Myometrial cell (primary cell): ENCODE results near the gene AQR. TPM values are rescaled to one million over a fixed set of nuclear protein-coding genes. Genes with fewer than 3 reads are reported as not detected.

Experiments
- total RNA-seq: library from RNA; depleted of rRNA; stranded (reverse); fragments of >200 nt; gene quantifications from 2 replicates; pipeline ENCODE4 v1.2.3, GENCODE V29; 2015

Gene AQR
- total RNA-seq = 15.6 and 18.4 TPM in 2 replicates

GRCh38 chr15:34969340-34970097, at the start of gene AQR:
Gene AQR, minus strand, starts transcription at chr15:34969742. Its CDS starts 129 bp downstream, at chr15:34969613.

DNA sequence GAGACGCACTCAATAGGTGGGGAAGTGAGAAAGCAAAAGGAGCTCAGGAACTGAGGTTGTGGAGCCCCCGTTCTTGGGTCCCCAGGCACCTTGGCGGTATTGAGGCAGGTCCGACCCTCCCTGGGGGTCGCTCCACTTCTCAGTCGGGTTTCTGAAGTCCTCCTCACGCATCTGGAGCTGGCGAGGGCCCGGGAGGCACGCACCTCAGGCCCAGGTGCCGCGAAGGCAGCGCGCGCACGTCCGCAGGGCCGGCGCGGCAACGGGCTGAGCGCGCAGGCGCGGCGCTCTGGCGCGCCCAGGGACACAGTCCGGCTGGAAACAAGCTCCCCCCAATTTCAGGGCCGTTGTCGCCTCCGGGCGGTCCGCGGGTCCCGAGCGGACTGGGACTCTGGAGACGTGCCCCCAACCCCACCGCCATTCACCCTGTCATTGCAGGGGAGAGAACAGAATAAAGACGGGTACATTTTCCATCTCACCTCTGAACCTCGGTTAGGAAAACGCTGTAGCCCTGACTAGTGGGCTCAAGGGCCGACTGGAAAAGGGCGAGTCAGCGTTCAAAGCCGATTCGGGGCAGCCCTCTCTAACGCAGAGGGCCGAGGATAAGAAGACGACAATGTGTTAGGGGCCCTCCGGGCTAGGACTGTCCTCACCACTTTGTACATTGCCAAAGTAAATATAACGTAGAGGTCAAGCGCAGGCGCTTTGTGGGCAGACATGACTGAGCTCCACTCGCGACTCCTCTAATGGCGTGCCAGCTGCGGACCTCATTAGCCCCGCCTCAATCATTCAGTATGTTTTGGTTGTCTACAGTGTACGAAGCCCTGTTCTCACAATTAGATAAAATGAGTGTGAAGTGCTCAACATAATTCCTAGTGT, 18.7 kb upstream of the AQR start, which contains the start of gene ZNF770:
ZNF770 (minus strand) TSS at position 261 of the 876 bp plus-strand sequence. CDS start 4,853 bp downstream, outside the sequence.

Other genes with a start within 250 kb of the AQR start
- gene GJD2, start 214.7 kb downstream of the AQR start, total RNA-seq = not detected in 2 replicates
- not detected in 2 replicates for gene ACTC1, start 174.2 kb downstream of the AQR start, total RNA-seq
- 13.0 and 18.6 TPM in 2 replicates for gene ZNF770, start 18.5 kb upstream of the AQR start, total RNA-seq
- not detected in 2 replicates for gene NANOGP8, start 115.6 kb upstream of the AQR start, total RNA-seq